HepG2 (cell line): ENCODE results near the gene ODAD4. TPM values are rescaled to one million over a fixed set of nuclear protein-coding genes. Genes with fewer than 3 reads are reported as not detected.
A peak's percentile ranks its signal among the peaks of the same experiment; 100 is the strongest.

ENCODE experiments used
- ADNP ChIP-seq: sonication (generic); formaldehyde crosslinking; IDR thresholded peaks from 2 replicates; pipeline ENCODE4 v1.4.0; 2020; ENCODE audit warnings: missing genetic modification reagents
- HCFC1 ChIP-seq: fragments of 150-350 bp; IDR thresholded peaks from 2 replicates; pipeline ENCODE4 v1.6.1; 2014; ENCODE audit warnings: low read depth, low read length
- HIVEP1 ChIP-seq: sonication (generic); formaldehyde crosslinking; IDR thresholded peaks from 2 replicates; pipeline ENCODE4 v1.4.0; 2020; ENCODE audit warnings: mild to moderate bottlenecking, missing genetic modification reagents
- LCORL ChIP-seq, 2 experiments: fragments of 450-650 bp in 1 of 2; sonication (generic) in 1 of 2; formaldehyde crosslinking in 1 of 2; IDR thresholded peaks; 2 replicates each; pipeline versions ENCODE4 v1.5.0 to v1.6.1; 2017 to 2020; ENCODE audit warnings: antibody characterized with exemption in 1 of 2, missing genetic modification reagents in 1 of 2
- MYC ChIP-seq: sonication (generic); formaldehyde crosslinking; IDR thresholded peaks from 2 replicates; pipeline ENCODE4 v1.9.0; 2021; ENCODE audit warnings: missing genetic modification reagents, borderline replicate concordance
- PHF20 ChIP-seq: sonication (generic); formaldehyde crosslinking; IDR thresholded peaks from 2 replicates; pipeline ENCODE4 v1.5.0; 2020; ENCODE audit warnings: mild to moderate bottlenecking, missing genetic modification reagents
- POLR2A ChIP-seq, 2 experiments: IDR thresholded peaks; 2 replicates each; pipeline ENCODE4 v1.6.1; 2011; ENCODE audit warnings: low read depth in 2 of 2, low read length in 2 of 2, mild to moderate bottlenecking in 1 of 2, moderate library complexity in 1 of 2; ENCODE audit not compliant: insufficient read depth in 1 of 2
- RARA ChIP-seq: IDR thresholded peaks from 2 replicates; pipeline ENCODE4 v1.6.1; 2016; ENCODE audit warnings: missing genetic modification reagents, missing compliant biosample characterization
- SSRP1 ChIP-seq: IDR thresholded peaks from 2 replicates; pipeline ENCODE4 v1.6.1; 2016; ENCODE audit warnings: control low read depth
- TGIF2 ChIP-seq: IDR thresholded peaks from 2 replicates; pipeline ENCODE4 v1.6.1; 2016; ENCODE audit warnings: control low read depth, missing compliant biosample characterization
- ZBED4 ChIP-seq: sonication (generic); formaldehyde crosslinking; IDR thresholded peaks from 2 replicates; pipeline ENCODE4 v1.4.0; 2020; ENCODE audit warnings: missing genetic modification reagents, borderline replicate concordance
- ZBTB7B ChIP-seq: sonication (generic); formaldehyde crosslinking; IDR thresholded peaks from 2 replicates; pipeline ENCODE4 v1.4.0; 2020; ENCODE audit warnings: missing genetic modification reagents
- ZFP36L1 ChIP-seq: sonication (generic); formaldehyde crosslinking; IDR thresholded peaks from 2 replicates; pipeline ENCODE4 v1.8.0; 2022; ENCODE audit warnings: mild to moderate bottlenecking, missing genetic modification reagents, moderate library complexity
- ZNF136 ChIP-seq: sonication (generic); formaldehyde crosslinking; IDR thresholded peaks from 2 replicates; pipeline ENCODE4 v1.8.1; 2022; ENCODE audit warnings: low read depth, mild to moderate bottlenecking, moderate library complexity, missing genetic modification reagents
- ZNF235 ChIP-seq: sonication (generic); formaldehyde crosslinking; IDR thresholded peaks from 2 replicates; pipeline ENCODE4 v1.8.1; 2023; ENCODE audit warnings: mild to moderate bottlenecking, missing genetic modification reagents, borderline replicate concordance
- ZNF34 ChIP-seq: sonication (generic); formaldehyde crosslinking; IDR thresholded peaks from 2 replicates; pipeline ENCODE4 v1.4.0; 2020; ENCODE audit warnings: mild to moderate bottlenecking, missing genetic modification reagents, borderline replicate concordance
- ZNF609 ChIP-seq: sonication (generic); formaldehyde crosslinking; IDR thresholded peaks from 2 replicates; pipeline ENCODE4 v1.4.0; 2020; ENCODE audit warnings: mild to moderate bottlenecking, missing genetic modification reagents, borderline replicate concordance
- ZNF713 ChIP-seq: sonication (generic); formaldehyde crosslinking; IDR thresholded peaks from 2 replicates; pipeline ENCODE4 v1.4.0; 2020; ENCODE audit warnings: mild to moderate bottlenecking, missing genetic modification reagents
- ZNF792 ChIP-seq: IDR thresholded peaks from 2 replicates; pipeline ENCODE4 v1.6.1; 2016
- ZNF83 ChIP-seq: sonication (generic); formaldehyde crosslinking; IDR thresholded peaks from 2 replicates; pipeline ENCODE4 v1.4.0; 2020; ENCODE audit warnings: missing genetic modification reagents, mild to moderate bottlenecking, borderline replicate concordance
- polyA plus RNA-seq, 8 experiments: library from polyadenylated mRNA; depleted of rRNA in 3 of 8; stranded (reverse) in 7 of 8; unstranded in 1 of 8; fragments of >200 nt; fragmentation: Illumina TruSeq in 4 of 8; extraction: Trizol in 4 of 8; gene quantifications; 2 replicates each; pipeline versions ENCODE4 v1.2.1 to v1.2.3, GENCODE V29; 2011 to 2016; ENCODE audit warnings: low read depth in 4 of 8, missing spikeins in 1 of 8, mixed read lengths in 1 of 8; ENCODE audit not compliant: insufficient read depth in 1 of 8
- total RNA-seq, 5 experiments: library from RNA; depleted of rRNA; stranded (reverse); fragments of >200 nt; fragmentation: Illumina TruSeq; extraction: Trizol; gene quantifications; 2 replicates each; pipeline ENCODE4 v1.2.3, GENCODE V29; 2016; ENCODE audit warnings: low read depth in 1 of 5

Gene ODAD4
- total and polyA plus RNA-seq, 2 of the 13 experiments (the other 11 are each of a cell fraction or from before 2014, with no cell fraction given), result 0.48 to 0.53 TPM

- TF ChIP-seq TGIF2 (peak; percentile 82), ZNF34 (CRISPR knock-in tag) (0 out of 2 replicates have a peak, but pooled peaks have one; percentile 45), HCFC1 (no peak), ZNF792 (peak; percentile 97), ZFP36L1 (CRISPR knock-in tag) (no peak; the same call in 1 of the 2 replicates), POLR2A (IDR thresholded peaks at IDR 0.05; ENCODE audit: insufficient read depth in 1 of 2, low read depth in 2 of 2, low read length in 2 of 2) (peak in 1 of 2 experiments; percentile 28; a peak in 1 of 4 replicates), LCORL (IDR thresholded peaks at IDR 0.05) (no peak), LCORL (CRISPR knock-in tag; IDR thresholded peaks at IDR 0.05) (peak; percentile 82), ZBTB7B (CRISPR knock-in tag) (peak; percentile 91), HIVEP1 (peak; percentile 62; the same call in 1 of the 2 replicates), ADNP (CRISPR knock-in tag) (peak; percentile 99), PHF20 (CRISPR knock-in tag) (no peak), SSRP1 (CRISPR knock-in tag) (0 out of 2 replicates have a peak, but pooled peaks have one; percentile 57), MYC (peak; percentile 74; the same call in 1 of the 2 replicates), ZNF235 (CRISPR knock-in tag) (no peak; the same call in 1 of the 2 replicates), ZNF136 (peak; percentile 95; the same call in 1 of the 2 replicates), ZNF83 (CRISPR knock-in tag) (no peak), RARA (peak; percentile 86), ZBED4 (CRISPR knock-in tag) (peak; percentile 48; the same call in 1 of the 2 replicates), ZNF609 (CRISPR knock-in tag) (peak; percentile 77; the same call in 1 of the 2 replicates), ZNF713 (CRISPR knock-in tag) (no peak)
Observed at GRCh38 chr17:41907633-41908539, 22.5 kb upstream of the ODAD4 start (continued).
